Cardiac septum (tissue), 1 donor: ENCODE results near the gene EPHA10. TPM values are rescaled to one million over a fixed set of nuclear protein-coding genes. Genes with fewer than 3 reads are reported as not detected.

Experiments used
- DNase-seq: peaks from one replicate; pipeline ENCODE4 v3.0.0-alpha.2; 2020; ENCODE audit warnings: low spot score
- intact Hi-C: fragments of 100-400 bp; cut with DNase I; formaldehyde crosslinking; loops from one replicate; pipeline ENCODE4 v1.14.0; 2022
- total RNA-seq: library from RNA; stranded (reverse); fragmentation: NEBNext Ultra II Directional; extraction: Animal tissue kit (Norgen Biotek cat#: 25700); gene quantifications from one replicate; pipeline ENCODE4 v1.2.1, GENCODE V29; 2021
- donor health status: DM: no; HTN: no; CAD: no.

Gene EPHA10
- total RNA-seq, 1 donor from 2014 or later: not detected

- no peak for DNase-seq
- intact Hi-C loops: no loop called here
Observed at GRCh38 chr1:37720231-37721130, 44.4 kb downstream of the EPHA10 start.

- intact Hi-C loops: no loop called here
- DNase-seq: no peak
Observed at GRCh38 chr1:37719572-37720195, 45.2 kb downstream of the EPHA10 start.

- DNase-seq: no peak
- intact Hi-C loops: no loop called here
Observed at GRCh38 chr1:37718901-37719571, 45.9 kb downstream of the EPHA10 start.

GRCh38 chr1:37718181-37718900 is 46.6 kb downstream of the EPHA10 start:
- intact Hi-C loops: no loop called here
- DNase-seq: no peak

- DNase-seq: no peak
Observed at GRCh38 chr1:37717631-37718030, 47.3 kb downstream of the EPHA10 start.

GRCh38 chr1:37716321-37716720 is 48.6 kb downstream of the EPHA10 start:
- intact Hi-C loops: no loop called here
- DNase-seq: peak; percentile 51

More at GRCh38 chr1:37717631-37718030, 47.3 kb downstream of the EPHA10 start:
- intact Hi-C loops: no loop called here

GRCh38 chr1:37714689-37715088 is 50.2 kb downstream of the EPHA10 start:
- intact Hi-C loops: no loop called here
- peak; percentile 49 for DNase-seq

GRCh38 chr1:37714226-37714625 is 50.7 kb downstream of the EPHA10 start:
- DNase-seq: peak; percentile 68
- intact Hi-C loops: no loop called here

- intact Hi-C loops: no loop called here
- DNase-seq: no peak
Observed at GRCh38 chr1:37708471-37708870, 56.4 kb downstream of the EPHA10 start.

- no peak for DNase-seq
- intact Hi-C loops: no loop called here
Observed at GRCh38 chr1:37705399-37705798, 59.5 kb downstream of the EPHA10 start.

- intact Hi-C loops: no loop called here
- DNase-seq: no peak
Observed at GRCh38 chr1:37704966-37705365, 60.0 kb downstream of the EPHA10 start.

- intact Hi-C loops: no loop called here
Observed at GRCh38 chr1:37703061-37703460, 61.9 kb downstream of the EPHA10 start.

GRCh38 chr1:37701051-37701450 is 63.9 kb downstream of the EPHA10 start:
- intact Hi-C loops: no loop called here

More at GRCh38 chr1:37703061-37703460, 61.9 kb downstream of the EPHA10 start:
- no peak for DNase-seq

GRCh38 chr1:37699147-37699546 is 65.8 kb downstream of the EPHA10 start:
- no peak for DNase-seq
- intact Hi-C loops: no loop called here

More at GRCh38 chr1:37701051-37701450, 63.9 kb downstream of the EPHA10 start:
- DNase-seq: no peak

GRCh38 chr1:37697737-37698136 is 67.2 kb downstream of the EPHA10 start:
- no peak for DNase-seq

GRCh38 chr1:37697090-37697489 is 67.8 kb downstream of the EPHA10 start:
- intact Hi-C loops: no loop called here
- no peak for DNase-seq

More at GRCh38 chr1:37697737-37698136, 67.2 kb downstream of the EPHA10 start:
- intact Hi-C loops: no loop called here

GRCh38 chr1:37692834-37693175 is 72.1 kb downstream of the EPHA10 start:
- DNase-seq: no peak
- intact Hi-C loops: loop anchor here (5.0 kb wide), 3 partner anchors 114 to 254 kb away; partner anchors contain the start of genes C1orf122, INPP5B, YRDC and ZC3H12A

GRCh38 chr1:37692078-37692833 is 72.7 kb downstream of the EPHA10 start, which contains the start of gene CDCA8:
Gene CDCA8 (plus strand): TSS chr1:37692516. CDS start chr1:37692691, 175 bp downstream.
- intact Hi-C loops: loop anchor here (5.0 kb wide), 3 partner anchors 115 to 255 kb away; partner anchors contain the start of genes C1orf122, INPP5B, YRDC and ZC3H12A
- peak; percentile 99 for DNase-seq
